B cell (primary cell): ENCODE data around the gene AANAT. TPM values are rescaled to one million over a fixed set of nuclear protein-coding genes. Genes with fewer than 3 reads are reported as not detected.

Experiments used
- ATAC-seq: fragments of 200-7000 bp; cut with Tn5 transposase; one replicate; pipeline ENCODE4 v1.10.0; 2021; ENCODE audit warnings: low read depth, mild to moderate bottlenecking, moderate number of reproducible peaks, moderate library complexity
- CTCF ChIA-PET: fragments of 350-600 bp; sonication (Branson Sonifier 250); formaldehyde crosslinking; loops from one replicate; lab custom pipeline; 2021; ENCODE audit warnings: antibody characterized with exemption, inconsistent platforms; lab: Charles Lee
- POLR2A ChIA-PET: fragments of 350-600 bp; sonication (Branson Sonifier 250); formaldehyde crosslinking; loops from one replicate; lab custom pipeline; 2021; ENCODE audit warnings: antibody characterized with exemption; lab: Charles Lee
- DNase-seq: peaks from one replicate; pipeline ENCODE4 v3.0.0; 2013
- H2AFZ ChIP-seq: 2 replicates; pipeline ENCODE4 v1.6.1; 2012; ENCODE audit warnings: mild to moderate bottlenecking, low read depth, low read length; ENCODE audit not compliant: insufficient read depth, poor library complexity, severe bottlenecking
- H3K27ac ChIP-seq, 2 donors: 1 replicate in 1 of 2; 2 replicates in 1 of 2; pipeline ENCODE4 v1.5.1; 2012 to 2013; ENCODE audit warnings: low read length in 2 of 2, mild to moderate bottlenecking in 2 of 2, moderate library complexity in 1 of 2
- H3K27me3 ChIP-seq, 4 experiments: fragments of 200-600 bp in 1 of 4; sonication (generic) in 1 of 4; replicated peaks in 1 of 4; 1 replicate in 2 of 4; 2 replicates in 2 of 4; pipeline versions ENCODE4 v1.6.1 to v1.7.0; 2013 to 2016; ENCODE audit warnings: low read length in 3 of 4, mild to moderate bottlenecking in 2 of 4, mixed read lengths in 1 of 4, moderate library complexity in 1 of 4; ENCODE audit not compliant: insufficient read depth in 4 of 4, control insufficient read depth in 3 of 4; ENCODE audit errors: control extremely low read depth in 1 of 4
- H3K36me3 ChIP-seq, 2 experiments: replicated peaks in 1 of 2; 1 replicate in 1 of 2; 2 replicates in 1 of 2; pipeline versions ENCODE4 v1.6.1 to v1.7.1; 2013; ENCODE audit warnings: low read length in 1 of 2; ENCODE audit not compliant: insufficient read depth in 2 of 2, control insufficient read depth in 1 of 2; ENCODE audit errors: control extremely low read depth in 1 of 2, extremely low read depth in 1 of 2
- H3K4me1 ChIP-seq, 2 donors: fragments of 200-600 bp in 1 of 2; sonication (generic) in 1 of 2; 1 replicate in 1 of 2; 2 replicates in 1 of 2; pipeline versions ENCODE4 v1.5.1 to v1.6.1; 2013 to 2017; ENCODE audit warnings: low read length in 2 of 2; ENCODE audit not compliant: control insufficient read depth in 2 of 2, insufficient read depth in 2 of 2
- H3K4me2 ChIP-seq: replicated peaks from 2 replicates; pipeline ENCODE3; 2012; ENCODE audit warnings: mild to moderate bottlenecking, low read depth, low read length; ENCODE audit not compliant: poor library complexity, severe bottlenecking
- H3K4me3 ChIP-seq, 5 experiments: fragments of 200-600 bp in 1 of 5; sonication (generic) in 1 of 5; 1 replicate in 3 of 5; 2 replicates in 2 of 5; pipeline versions ENCODE4 v1.5.1 to v1.7.0; 2011 to 2016; ENCODE audit warnings: low read length in 4 of 5, mild to moderate bottlenecking in 4 of 5, low read depth in 2 of 5, control low read depth in 1 of 5, moderate library complexity in 1 of 5; ENCODE audit not compliant: insufficient read depth in 1 of 5; ENCODE audit errors: control extremely low read depth in 1 of 5, extremely low read depth in 1 of 5
- H3K79me2 ChIP-seq: fragments of 200-600 bp; sonication (generic); one replicate; pipeline ENCODE4 v1.6.0; 2016; ENCODE audit warnings: low read length; ENCODE audit not compliant: control insufficient read depth, insufficient read depth
- H3K9ac ChIP-seq: fragments of 200-600 bp; sonication (generic); 2 replicates; pipeline ENCODE4 v1.6.1; 2017; ENCODE audit warnings: mild to moderate bottlenecking, low read length, moderate library complexity
- H3K9me3 ChIP-seq, 3 donors: one replicate each; pipeline versions ENCODE4 v1.6.1 to v1.7.1; 2013; ENCODE audit warnings: low read length in 2 of 3; ENCODE audit not compliant: control insufficient read depth in 2 of 3, insufficient read depth in 1 of 3; ENCODE audit errors: control extremely low read depth in 1 of 3
- H4K20me1 ChIP-seq: 2 replicates; pipeline ENCODE4 v1.6.0; 2012; ENCODE audit warnings: mild to moderate bottlenecking, low read length; ENCODE audit not compliant: insufficient read depth, control insufficient read depth, poor library complexity, severe bottlenecking
- H3K27ac Mint-ChIP-seq: one replicate; pipeline ENCODE4 v1.8.0; 2021; ENCODE audit warnings: mixed read lengths
- H3K27me3 Mint-ChIP-seq: one replicate; pipeline ENCODE4 v1.8.0; 2021; ENCODE audit warnings: mixed read lengths
- H3K4me1 Mint-ChIP-seq: one replicate; pipeline ENCODE4 v1.8.0; 2021; ENCODE audit warnings: mixed read lengths
- H3K4me3 Mint-ChIP-seq: one replicate; pipeline ENCODE4 v1.8.0; 2021; ENCODE audit warnings: mixed read lengths
- H3K9me3 Mint-ChIP-seq: one replicate; pipeline ENCODE4 v1.8.0; 2022; ENCODE audit warnings: mixed read lengths; ENCODE audit not compliant: insufficient read depth
- EZH2 ChIP-seq: IDR thresholded peaks from 2 replicates; pipeline ENCODE4 v1.6.1; 2012; ENCODE audit warnings: borderline replicate concordance, low read depth, mild to moderate bottlenecking, moderate library complexity, low read length; ENCODE audit not compliant: insufficient read depth, poor library complexity, severe bottlenecking
- WGBS: methylation state at CpG from one replicate; pipeline ENCODE4 v1.1.5; 2013; ENCODE audit warnings: missing lambda C conversion rate; ENCODE audit not compliant: insufficient coverage; 5-methylcytosine and 5-hydroxymethylcytosine counted together
- intact Hi-C: fragments of 100-400 bp; cut with micrococcal nuclease; formaldehyde crosslinking; loops from one replicate; pipeline ENCODE4 v1.10.0; 2022
- polyA plus RNA-seq: library from polyadenylated mRNA; depleted of rRNA; stranded (reverse); fragments of >200 nt; gene quantifications from 2 replicates; pipeline ENCODE4 v1.2.3, GENCODE V29; 2012
- total RNA-seq, 2 donors: library from RNA; stranded (reverse); fragments of 120-200 nt in 1 of 2; gene quantifications; 1 replicate in 1 of 2; 2 replicates in 1 of 2; pipeline versions ENCODE4 v1.2.3 to v1.2.4, GENCODE V29; 2013 to 2022
- TF ChIP-seq, protein P1 (sequence below): fragments of 200-600 bp; IDR thresholded peaks from one replicate; pipeline ENCODE4 v1.8.0; 2022; ENCODE audit warnings: antibody characterized with exemption, mild to moderate bottlenecking

The AANAT gene
- total and polyA plus RNA-seq, 2 donors (not counting 1 experiment from before 2014, with no cell fraction given), result 0.42 to 0.94 TPM

GRCh38 chr17:76437467-76438402, 29.7 kb upstream of the AANAT start:
- H3K4me1 Mint-ChIP-seq, result peaks cover 74% of the 10 kb centered on the region
- no peak for TF ChIP-seq EZH2
- TF ChIP-seq, protein P1, sequence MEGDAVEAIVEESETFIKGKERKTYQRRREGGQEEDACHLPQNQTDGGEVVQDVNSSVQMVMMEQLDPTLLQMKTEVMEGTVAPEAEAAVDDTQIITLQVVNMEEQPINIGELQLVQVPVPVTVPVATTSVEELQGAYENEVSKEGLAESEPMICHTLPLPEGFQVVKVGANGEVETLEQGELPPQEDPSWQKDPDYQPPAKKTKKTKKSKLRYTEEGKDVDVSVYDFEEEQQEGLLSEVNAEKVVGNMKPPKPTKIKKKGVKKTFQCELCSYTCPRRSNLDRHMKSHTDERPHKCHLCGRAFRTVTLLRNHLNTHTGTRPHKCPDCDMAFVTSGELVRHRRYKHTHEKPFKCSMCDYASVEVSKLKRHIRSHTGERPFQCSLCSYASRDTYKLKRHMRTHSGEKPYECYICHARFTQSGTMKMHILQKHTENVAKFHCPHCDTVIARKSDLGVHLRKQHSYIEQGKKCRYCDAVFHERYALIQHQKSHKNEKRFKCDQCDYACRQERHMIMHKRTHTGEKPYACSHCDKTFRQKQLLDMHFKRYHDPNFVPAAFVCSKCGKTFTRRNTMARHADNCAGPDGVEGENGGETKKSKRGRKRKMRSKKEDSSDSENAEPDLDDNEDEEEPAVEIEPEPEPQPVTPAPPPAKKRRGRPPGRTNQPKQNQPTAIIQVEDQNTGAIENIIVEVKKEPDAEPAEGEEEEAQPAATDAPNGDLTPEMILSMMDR, result no peak
- H3K9me3 Mint-ChIP-seq, result no peaks in the 10 kb centered on the region
- intact Hi-C loops, result no loop called here
- DNase-seq (no peak), ATAC-seq (no peak)
- WGBS, result 98% methylated on average over 5 of the region's 13 CpGs
- peaks cover 71% of the 10 kb centered on the region for H4K20me1 ChIP-seq
- ChIA-PET CTCF (interaction anchor here (0.7 to 1.9 kb wide), 2 partner anchors 11 to 30 kb away, joined by 5 to 10 read pairs; no protein-coding TSS in a partner anchor), POLR2A (interaction anchor here (0.7 kb wide), 1 partner anchor 42 kb away, joined by 4 read pairs; no protein-coding TSS in a partner anchor)
- H3K9ac ChIP-seq, result no peak overlapping the region
- H3K4me1 ChIP-seq, result peaks cover 50 to 52% of the 10 kb centered on the region in 2 donors
- H3K27ac Mint-ChIP-seq, result no peak overlapping the region
- no peak overlapping the region for H2AFZ ChIP-seq
- H3K27me3 Mint-ChIP-seq, result no peaks in the 10 kb centered on the region
- H3K79me2 ChIP-seq, result peaks cover 100% of the 10 kb centered on the region
- no peaks in the 10 kb centered on the region for H3K27me3 ChIP-seq
- H3K4me3 ChIP-seq, result no peak overlapping the region
- H3K4me3 Mint-ChIP-seq, result no peak overlapping the region
- peaks cover 2 to 9% of the 10 kb centered on the region in 2 experiments for H3K36me3 ChIP-seq
- no peak overlapping the region for H3K4me2 ChIP-seq
- no peaks in the 10 kb centered on the region for H3K9me3 ChIP-seq
- no peak overlapping the region for H3K27ac ChIP-seq

- Histone ChIP-seq H3K79me2 (peaks cover 100% of the 10 kb centered on the region), H3K9ac (no peak overlapping the region), H2AFZ (no peak overlapping the region), H3K27ac (no peak overlapping the region), H4K20me1 (peaks cover 81% of the 10 kb centered on the region), H3K4me2 (peak overlapping the region; percentile 10), H3K36me3 (peaks cover 2 to 9% of the 10 kb centered on the region in 2 experiments), H3K9me3 (no peaks in the 10 kb centered on the region), H3K4me3 (no peak overlapping the region), H3K4me1 (peaks cover 50% of the 10 kb centered on the region in 2 donors), H3K27me3 (no peaks in the 10 kb centered on the region)
- no peaks in the 10 kb centered on the region for H3K27me3 Mint-ChIP-seq
- H3K4me1 Mint-ChIP-seq, result peaks cover 73% of the 10 kb centered on the region
- intact Hi-C loops, result no loop called here
- ChIA-PET CTCF (interaction anchor here (1.0 to 1.2 kb wide), 2 partner anchors 20 to 41 kb away, joined by 3 to 4 read pairs; no protein-coding TSS in a partner anchor), POLR2A (no interaction called here)
- no peak for ATAC-seq
- TF ChIP-seq, protein P1, result no peak
- TF ChIP-seq EZH2, result no peak
- no peak overlapping the region for H3K4me3 Mint-ChIP-seq
- no peak for DNase-seq
- 97% methylated on average over 9 of the region's 9 CpGs for WGBS
- no peak overlapping the region for H3K27ac Mint-ChIP-seq
- no peaks in the 10 kb centered on the region for H3K9me3 Mint-ChIP-seq
These were observed 28.5 kb upstream of the AANAT start for GRCh38 chr17:76438906-76439305.
